SK-N-SH treated with all-trans-retinoic acid at 6 μM for 48 hours (cell line): ENCODE results near the gene IL12B.
"Not testable (repeated sequence)": the region's sequence is repeated elsewhere in the genome, so short reads cannot be mapped to it uniquely, and the experiment has no call there.

Experiments used
- CSRNP3 ChIP-seq: fragments of 250-450 bp; sonication (Bioruptor Pico); IDR thresholded peaks from 2 replicates; pipeline ENCODE4 v1.5.1; 2021; ENCODE audit warnings: mild to moderate bottlenecking, moderate library complexity
- OSR1 ChIP-seq: fragments of 250-450 bp; sonication (Bioruptor Pico); IDR thresholded peaks from 2 replicates; pipeline ENCODE4 v1.8.0; 2022; ENCODE audit warnings: moderate library complexity, mild to moderate bottlenecking, inconsistent platforms
- PATZ1 ChIP-seq: fragments of 250-450 bp; sonication (Bioruptor Pico); IDR thresholded peaks from 2 replicates; pipeline ENCODE4 v1.8.0; 2020; ENCODE audit warnings: mild to moderate bottlenecking, moderate library complexity, borderline replicate concordance
- ZNF565 ChIP-seq: fragments of 450-650 bp; formaldehyde crosslinking; conservative IDR thresholded peaks from 2 replicates; pipeline ENCODE4 v1.5.0; 2020; ENCODE audit warnings: low read depth, mild to moderate bottlenecking, moderate library complexity

- not testable (repeated sequence) for TF ChIP-seq OSR1 (CRISPR knock-in tag); CSRNP3; PATZ1 (CRISPR knock-in tag); ZNF565 (CRISPR knock-in tag)
These were observed 63.5 kb downstream of the IL12B start for GRCh38 chr5:159266764-159267163.
